Renal cortex interstitium (tissue), 11 donors: ENCODE data around the gene SAMD8. TPM values are rescaled to one million over a fixed set of nuclear protein-coding genes. Genes with fewer than 3 reads are reported as not detected.
"Not testable (repeated sequence)": the region's sequence is repeated elsewhere in the genome, so short reads cannot be mapped to it uniquely, and the experiment has no call there.

Experiments used
- DNase-seq, 11 donors: peaks; one replicate each; pipeline ENCODE4 v3.0.0-alpha.2; 2013; ENCODE audit warnings: low read depth in 9 of 11, low spot score in 4 of 11; ENCODE audit errors: extremely low read depth in 1 of 11
- polyA plus RNA-seq, 3 donors: library from polyadenylated mRNA; unstranded; fragments of 120-200 nt; gene quantifications; one replicate each; pipeline ENCODE4 v1.2.1, GENCODE V29; 2013; ENCODE audit not compliant: insufficient read length in 3 of 3

SAMD8 gene
- polyA plus RNA-seq, 3 donors = 12.0 to 15.3 (median 14.5) TPM

DNA sequence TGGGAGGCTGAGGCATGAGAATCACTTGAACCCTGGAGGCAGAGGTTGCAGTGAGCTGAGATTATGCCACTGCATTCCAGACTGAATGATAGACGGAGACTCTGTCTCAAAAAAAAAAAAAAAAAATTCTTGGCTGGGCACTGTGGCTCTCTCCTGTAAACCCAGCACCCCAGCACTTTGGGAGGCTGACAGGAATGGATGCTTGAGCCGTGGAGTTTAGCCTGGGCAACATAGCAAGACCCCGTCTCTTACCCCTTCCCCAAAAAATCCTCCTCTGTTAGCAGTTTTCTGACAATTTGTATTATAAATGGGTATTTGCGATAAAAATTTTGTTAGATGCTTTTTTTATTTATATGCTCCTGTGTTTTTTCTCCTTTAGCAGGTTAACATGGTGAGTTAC, 11.0 kb downstream of the SAMD8 start:
- no peak for DNase-seq

DNA sequence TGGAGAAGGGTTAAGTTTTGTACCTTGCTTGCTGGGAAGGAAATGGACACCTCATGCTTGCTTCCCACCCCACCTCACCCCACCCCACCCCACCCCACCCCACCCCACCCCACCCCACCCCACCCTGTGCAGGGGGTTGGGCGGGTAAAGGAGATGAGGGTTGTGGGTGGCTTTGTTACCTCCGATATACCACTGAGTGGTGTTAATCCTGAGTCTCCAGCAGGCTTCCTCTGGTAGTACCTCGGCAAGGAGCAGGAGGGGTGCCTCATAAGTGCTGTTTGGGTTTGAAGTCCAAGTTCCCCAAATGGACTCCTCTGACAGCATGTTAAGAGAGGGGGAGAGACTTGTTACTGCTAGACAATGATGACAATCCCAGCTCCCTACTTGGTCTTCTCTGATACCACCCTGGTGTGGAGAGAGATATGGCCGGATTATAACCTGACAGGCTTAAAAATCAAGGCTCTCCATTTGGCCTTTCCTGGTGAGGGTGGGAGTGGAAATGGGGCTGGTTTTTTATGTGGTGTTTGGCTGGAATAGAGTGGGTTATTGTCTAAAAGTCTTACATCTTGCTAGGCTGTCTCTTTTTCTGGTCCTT, 11.7 kb downstream of the SAMD8 start:
- no peak for DNase-seq

DNA sequence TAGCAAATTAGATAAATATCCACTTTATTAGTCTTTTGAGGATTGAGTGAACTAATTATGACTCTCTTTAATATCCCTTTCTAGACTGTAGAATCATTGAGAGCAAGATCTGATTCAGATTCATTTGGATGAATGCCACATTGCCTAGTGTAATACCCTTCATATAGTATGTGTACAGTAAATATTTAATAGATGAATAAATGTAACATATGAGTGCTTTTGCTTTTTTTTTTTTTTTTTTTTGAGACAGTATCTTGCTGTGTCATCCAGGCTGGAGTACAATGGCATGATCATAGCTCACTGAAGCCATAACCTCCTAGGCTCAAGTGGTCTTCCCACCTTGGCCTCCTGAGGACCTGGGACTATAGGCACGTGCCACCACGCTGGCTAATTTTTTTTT, 14.8 kb downstream of the SAMD8 start:
- DNase-seq = no peak

DNA sequence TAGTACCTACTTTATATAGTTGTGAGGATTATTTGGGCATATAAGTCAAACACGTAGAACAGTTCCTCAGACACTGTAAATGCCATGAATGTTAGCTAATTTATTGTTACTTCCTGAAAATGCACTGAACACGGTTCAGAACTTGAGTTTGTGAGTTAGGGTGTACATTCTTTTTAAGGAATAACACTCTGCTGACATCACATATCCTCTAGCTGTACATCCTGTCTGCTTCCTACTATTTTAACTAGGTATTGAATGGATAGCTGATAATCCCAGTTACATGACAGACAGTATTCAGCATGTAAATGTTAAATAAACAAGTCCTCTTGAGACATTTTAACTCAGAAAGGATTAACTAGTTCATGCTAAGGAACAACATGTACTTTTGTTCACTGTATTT, 16.0 kb downstream of the SAMD8 start:
- DNase-seq = no peak

DNA sequence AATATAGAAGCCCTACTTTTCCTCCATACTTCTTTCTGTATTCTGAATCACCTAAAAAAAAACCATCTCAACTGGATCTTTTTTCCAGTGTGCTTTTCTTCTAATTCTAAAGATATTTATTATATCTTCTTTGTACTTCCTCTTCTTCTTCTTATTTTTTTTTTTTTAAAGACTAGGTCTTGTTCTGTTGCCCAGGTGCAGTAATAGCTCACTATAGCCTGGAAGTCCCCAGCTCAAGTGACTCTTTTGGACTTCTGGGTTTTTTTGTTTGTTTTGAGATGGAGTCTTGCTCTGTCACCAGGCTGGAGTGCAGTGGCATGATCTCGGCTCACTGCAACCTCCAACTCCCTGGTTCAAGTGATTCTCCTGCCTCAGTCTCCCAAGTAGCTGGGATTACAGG, 17.5 kb downstream of the SAMD8 start:
- DNase-seq = not testable (repeated sequence)

DNA sequence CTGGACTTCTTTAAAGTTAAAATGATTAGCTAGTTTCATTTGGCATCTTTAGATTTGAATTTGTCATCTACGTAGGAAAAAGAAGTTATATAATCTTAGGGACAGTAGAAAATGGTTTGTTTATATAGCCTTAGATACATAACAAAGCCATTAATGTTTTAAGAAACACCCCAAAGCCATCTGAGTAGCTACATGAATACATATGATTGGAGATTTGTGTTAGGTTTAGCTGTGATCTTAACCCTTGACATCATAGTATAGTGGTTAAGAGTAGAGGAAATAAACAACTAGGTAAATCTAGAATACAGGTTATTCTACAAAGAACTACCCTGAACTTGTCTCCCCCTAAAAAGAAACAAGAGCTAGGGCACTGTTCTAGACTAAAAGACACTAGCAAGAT, 18.1 kb downstream of the SAMD8 start:
- DNase-seq = no peak

DNA sequence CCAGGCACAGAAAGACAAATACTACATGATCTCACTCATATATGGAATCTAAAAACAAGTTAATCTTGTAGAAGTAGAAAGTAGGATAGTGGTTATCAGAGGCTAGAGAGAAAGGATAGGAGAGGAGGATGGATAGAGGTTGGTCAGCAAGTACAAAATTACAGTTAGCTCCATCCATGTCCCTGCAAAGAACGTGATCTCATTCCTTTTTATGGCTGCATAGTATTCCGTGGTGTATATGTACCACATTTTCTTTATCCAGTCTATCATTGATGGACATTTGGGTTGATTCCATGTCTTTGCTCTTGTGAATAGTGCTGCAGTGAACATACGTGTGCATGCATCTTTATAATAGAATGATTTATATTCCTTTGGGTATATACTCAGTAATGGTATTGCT, 22.2 kb downstream of the SAMD8 start:
- DNase-seq = not testable (repeated sequence)

DNA sequence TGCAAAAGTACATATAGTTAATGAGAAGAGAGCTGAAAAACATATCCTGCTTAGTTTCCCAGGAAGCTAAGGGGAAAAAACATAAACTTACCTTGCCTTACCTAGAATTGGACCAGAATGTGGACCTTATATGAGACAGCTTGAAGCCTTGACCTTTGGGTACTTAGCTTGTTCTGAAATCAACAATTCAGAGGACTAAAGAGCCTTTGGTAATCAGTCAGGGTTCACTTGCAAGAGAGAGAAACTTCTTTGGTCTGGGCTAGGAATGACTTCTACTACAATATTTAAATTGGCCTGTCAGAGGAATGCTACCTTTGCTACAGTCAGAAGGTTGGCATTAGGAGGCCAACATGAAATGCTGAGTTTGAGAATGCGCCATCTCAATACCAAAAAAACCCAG, 24.9 kb downstream of the SAMD8 start:
- no peak for DNase-seq

DNA sequence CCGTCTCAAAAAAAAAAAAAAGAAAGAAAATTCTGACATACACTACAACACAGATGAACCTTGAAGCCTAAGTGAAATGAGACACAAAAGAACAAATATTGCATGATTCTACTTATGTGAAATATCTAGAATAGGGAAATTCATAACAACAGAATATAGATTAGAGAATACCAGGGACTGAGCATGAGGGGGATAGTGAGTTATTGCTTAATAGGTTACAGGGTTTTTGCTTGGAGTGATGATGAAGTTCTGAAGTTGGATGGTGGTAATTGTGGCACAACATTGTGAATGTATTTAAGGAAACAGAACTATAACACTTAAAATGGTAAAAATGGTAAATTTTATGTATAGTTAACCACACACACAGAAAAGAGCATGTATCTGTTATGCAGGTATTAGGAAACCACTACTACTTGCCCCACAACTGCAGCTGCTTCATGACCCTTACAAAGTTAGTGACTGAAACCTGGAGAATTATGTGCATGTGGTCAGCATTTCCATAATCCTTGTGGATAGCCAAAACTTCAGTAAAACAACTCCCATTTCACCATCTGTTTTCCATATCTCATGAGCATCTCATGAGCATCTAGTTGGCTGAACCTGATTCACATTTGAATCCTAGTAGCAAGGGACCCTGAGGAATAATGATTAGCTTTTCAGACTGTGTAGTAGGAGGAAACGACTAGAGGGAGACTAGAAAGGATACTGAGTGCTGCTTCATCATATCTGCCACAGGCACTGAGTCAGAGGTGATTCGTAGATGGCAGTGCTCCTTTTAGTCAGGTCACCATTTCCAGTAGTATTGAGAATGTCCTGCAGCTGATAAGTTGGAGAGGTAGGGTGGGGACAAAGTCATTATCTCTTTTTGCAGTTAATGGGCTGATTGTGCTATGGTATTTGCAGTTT, 26.3 kb downstream of the SAMD8 start:
- no peak for DNase-seq

DNA sequence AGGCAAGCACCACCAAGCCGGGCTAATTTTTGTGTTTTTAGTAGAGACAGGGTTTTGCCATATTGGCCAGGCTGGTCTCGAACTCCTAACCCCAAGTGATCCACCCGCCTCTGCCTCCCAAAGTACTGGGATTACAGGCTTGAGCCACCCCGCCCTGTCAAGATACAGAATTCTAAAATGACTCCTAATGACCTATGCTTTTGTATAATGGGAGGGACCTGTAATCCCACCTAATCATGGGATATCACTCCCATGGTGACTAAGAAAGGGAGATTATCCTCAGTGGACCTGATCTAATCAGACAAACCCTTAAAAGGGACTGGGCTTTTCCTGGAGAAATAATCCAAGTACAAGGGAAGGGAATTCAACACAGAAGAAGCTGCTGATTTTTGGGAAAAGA, 28.8 kb downstream of the SAMD8 start:
- DNase-seq = no peak

DNA sequence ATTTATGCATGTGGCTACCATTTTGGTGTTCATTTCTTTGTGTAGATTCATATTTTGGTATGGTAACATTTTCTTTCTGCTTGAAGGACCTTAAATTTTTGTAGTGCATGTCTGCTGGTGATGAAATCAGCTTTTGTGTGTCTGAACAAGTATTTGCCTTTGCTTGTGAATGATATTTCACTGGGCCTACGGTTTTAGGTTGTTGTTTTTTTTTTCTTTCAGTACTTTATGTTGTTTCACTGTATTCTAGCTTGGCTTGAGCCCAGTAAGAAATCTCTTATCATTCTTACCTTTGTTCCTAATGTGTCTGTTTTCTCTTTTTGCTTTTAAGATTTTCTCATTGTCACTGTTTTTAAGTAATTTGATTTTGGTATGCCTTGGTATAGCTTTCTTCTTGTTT, 31.9 kb downstream of the SAMD8 start:
- DNase-seq = no peak

DNA sequence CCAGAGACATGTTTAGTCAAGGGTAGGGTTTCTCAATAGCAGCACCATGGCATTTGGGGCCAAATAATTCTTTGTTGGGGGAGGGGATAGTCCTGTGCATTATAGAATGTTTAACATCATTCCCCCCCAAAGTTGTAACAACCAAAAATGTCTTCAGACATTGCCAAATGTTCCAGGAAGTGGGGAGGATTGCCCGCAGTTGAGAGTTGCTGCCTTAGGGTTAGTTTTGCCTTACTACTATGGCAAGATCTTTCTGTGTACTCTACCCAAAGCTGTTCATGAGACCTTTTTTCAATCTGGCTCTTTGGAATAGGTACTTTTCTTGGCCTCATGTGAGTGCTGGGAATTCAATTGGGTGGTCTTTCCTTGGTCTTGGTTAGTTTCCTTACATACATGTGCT, 34.1 kb downstream of the SAMD8 start:
- DNase-seq = no peak

DNA sequence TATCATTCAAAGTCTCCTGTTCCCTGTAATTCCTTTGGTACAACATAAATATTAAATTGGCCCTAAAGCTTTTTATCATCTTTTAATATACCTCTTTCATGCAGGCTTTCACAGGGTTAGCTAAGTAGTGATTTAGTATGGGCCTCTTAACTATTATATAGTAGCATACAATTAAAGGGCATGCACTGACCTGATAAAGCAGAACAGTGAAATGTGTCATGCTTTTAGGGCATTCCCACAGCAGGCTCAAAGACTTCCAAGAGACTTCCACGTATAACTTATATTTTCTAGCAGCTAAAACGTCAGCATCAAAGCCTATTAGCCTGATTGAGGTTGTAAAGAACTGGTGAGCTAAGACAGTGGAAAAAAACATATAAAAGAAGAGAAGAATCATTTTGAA, 35.3 kb downstream of the SAMD8 start:
- no peak for DNase-seq

DNA sequence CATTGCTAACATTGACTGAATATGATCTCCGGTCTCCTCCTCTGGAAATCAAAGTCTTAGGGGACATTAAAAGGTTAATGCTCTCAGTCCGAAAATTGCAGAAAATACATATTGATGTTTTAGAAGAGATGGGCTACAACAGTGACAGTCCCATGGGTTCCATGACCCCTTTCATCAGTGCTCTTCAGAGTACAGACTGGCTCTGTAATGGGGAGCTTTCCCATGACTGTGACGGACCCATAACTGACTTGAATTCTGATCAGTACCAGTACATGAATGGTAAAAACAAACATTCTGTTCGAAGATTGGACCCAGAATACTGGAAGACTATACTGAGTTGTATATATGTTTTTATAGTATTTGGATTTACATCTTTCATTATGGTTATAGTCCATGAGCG, 39.2 kb downstream of the SAMD8 start:
- no peak for DNase-seq

DNA sequence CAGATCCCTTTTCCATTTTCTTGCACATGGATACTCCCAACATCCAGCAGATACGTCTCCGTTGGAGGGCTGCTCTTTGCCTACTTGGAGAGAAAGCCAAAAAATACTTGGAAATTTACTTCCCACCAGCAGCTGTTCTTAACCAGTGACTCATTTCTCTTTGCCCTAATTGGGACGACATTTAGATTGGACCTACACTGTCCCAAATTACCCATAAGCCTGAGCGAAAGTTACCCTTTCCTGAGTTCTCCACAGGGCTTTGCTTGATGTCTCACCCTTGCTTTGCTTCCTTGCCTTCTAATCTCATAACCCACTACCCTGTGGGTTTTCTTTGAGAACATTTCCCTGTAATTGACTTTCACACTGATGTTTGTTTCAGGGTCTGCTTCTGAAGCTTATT, 48.1 kb downstream of the SAMD8 start:
- no peak for DNase-seq

DNA sequence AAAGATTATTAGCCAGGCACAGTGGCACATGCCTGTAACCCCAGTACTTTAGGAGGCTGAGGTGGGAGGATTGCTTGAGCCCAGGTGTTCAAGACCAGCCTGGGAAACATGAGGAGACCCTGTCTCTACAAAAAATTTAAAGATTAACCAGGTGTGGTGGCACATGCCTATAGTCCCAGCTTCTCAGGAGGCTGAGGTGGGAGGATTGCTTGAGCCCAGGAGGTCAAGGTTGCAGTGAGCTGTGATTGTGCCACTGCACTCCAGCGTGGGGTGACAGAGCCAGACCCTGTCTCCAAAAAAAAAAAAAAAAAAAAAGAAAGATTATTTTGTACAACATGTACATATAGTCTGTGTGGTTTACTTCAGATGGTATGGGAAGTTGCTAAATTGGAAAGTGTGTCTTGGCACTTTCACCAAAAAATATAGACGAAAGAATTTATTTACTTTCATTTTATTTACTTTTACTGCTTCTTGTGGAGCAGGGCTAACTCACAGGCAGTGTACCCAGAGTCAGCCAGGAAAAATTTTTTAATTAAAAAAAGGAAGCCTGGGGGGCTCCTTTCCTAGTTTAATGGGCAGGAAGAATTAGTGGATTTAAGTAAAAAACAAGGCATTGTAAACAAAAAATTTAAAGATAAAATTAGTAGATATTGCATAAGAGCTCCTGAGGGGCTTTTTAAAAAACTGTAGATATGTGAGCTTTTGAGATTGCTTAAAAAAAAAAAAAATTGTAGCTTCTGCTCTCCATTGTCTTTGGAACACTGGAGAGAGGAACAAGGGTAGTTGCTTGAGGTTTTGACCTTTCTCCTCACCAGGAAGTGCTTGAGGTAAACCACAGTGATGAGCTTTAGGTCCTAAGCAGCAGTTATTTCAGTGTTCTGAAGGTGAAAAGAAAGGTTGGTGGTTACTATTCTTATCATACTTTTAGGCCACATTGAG, 54.5 kb downstream of the SAMD8 start:
- DNase-seq = no peak

DNA sequence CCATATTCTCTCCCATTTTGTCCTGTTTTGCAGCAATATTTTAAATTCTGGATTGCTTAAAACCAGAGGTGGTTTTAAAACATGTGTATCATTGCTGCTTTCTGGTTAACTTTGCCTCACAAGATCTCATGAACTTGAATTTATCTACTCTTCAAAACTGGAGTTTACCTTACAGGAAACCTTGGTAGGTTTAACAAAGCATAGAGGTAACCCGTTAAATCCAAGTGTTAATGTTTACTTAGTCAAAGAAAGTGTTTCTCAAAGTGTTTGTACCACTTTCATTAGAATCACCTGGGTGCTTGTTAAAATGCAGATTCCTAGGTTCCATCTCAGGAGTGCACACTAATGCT, 55.1 kb downstream of the SAMD8 start:
- DNase-seq = no peak

DNA sequence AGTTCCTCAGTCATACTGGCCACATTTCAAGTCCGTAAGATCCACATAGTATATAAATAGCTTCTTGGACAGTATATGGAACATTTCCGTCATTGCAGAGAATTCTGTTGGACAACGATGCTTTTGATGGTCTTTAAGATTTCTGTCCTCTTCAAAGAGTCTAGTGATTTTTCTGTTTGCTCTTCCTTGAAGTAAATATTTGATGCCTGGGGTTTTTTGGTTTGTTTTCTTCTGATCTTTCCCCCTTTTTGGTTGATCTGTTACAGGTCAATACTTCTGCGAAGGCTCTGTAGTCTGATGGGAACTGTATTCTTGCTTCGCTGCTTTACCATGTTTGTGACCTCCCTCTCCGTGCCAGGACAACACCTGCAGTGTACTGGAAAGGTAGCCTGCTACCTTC, 56.8 kb downstream of the SAMD8 start:
- DNase-seq = no peak

DNA sequence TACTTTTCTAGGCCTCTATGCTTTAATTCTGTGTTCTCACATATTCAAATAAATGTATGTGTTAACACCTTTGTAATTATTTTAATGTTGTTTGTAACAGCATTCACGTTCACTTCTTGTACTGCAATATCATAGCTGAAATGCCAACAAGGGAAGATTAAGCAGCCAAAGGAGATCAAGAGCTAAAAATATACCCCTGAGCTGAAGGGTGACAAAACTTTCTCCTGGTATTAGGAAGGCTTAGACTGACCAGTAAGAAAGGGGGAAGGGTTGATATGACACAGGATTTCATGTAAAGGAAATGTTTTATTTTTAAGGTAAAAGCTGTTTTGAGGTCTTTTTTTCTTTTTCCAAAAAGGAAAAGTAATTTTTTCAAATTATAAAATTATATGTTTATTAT, 58.8 kb downstream of the SAMD8 start:
- DNase-seq = no peak

DNA sequence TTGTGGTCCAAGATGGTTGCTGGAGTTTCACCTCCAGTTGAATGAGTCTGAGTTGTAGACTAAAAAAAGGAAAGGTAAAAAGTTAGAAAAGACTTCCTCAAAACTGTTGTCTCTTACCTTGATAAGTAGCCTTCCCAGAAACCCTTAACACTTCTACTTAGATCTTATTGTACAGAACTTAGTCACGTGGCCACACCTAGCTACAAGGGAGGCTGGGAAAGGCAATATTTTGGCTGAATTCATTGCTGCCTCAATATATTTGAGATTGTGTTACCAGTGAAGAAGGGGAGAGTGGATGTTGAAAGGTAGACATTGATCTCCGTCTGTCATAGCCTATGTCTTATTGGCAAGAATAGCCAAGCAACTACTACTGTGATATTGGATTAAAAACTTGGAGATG, 63.6 kb downstream of the SAMD8 start:
- no peak for DNase-seq
